ENCODE measurements around the gene NCBP3.

DNA sequence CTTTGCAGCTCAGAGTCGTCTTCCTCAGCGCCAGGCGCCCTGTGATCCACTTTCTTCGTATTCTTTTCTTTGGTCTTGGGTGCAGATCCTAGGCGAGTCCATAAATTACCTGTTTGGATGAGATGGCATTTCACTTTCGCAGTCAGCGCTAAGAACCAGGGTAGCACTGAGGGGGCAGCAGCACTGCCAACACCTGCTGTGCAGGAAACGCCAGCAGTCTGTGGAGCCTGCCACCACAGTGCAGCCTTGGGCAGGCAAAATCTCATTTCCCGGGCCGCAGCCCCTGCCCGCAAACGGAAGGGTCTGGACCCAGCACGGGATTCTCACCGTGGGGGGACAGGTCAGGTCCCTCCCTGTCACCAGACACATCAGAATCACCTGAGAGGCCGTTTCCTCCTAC is 32.9 kb downstream of the NCBP3 start:
- TF ChIP-seq, protein P1, sequence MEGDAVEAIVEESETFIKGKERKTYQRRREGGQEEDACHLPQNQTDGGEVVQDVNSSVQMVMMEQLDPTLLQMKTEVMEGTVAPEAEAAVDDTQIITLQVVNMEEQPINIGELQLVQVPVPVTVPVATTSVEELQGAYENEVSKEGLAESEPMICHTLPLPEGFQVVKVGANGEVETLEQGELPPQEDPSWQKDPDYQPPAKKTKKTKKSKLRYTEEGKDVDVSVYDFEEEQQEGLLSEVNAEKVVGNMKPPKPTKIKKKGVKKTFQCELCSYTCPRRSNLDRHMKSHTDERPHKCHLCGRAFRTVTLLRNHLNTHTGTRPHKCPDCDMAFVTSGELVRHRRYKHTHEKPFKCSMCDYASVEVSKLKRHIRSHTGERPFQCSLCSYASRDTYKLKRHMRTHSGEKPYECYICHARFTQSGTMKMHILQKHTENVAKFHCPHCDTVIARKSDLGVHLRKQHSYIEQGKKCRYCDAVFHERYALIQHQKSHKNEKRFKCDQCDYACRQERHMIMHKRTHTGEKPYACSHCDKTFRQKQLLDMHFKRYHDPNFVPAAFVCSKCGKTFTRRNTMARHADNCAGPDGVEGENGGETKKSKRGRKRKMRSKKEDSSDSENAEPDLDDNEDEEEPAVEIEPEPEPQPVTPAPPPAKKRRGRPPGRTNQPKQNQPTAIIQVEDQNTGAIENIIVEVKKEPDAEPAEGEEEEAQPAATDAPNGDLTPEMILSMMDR (IDR thresholded peaks at IDR 0.05) = no peak
- no peak for TF ChIP-seq POLR2A (IDR thresholded peaks at IDR 0.05)

Data from body of pancreas (tissue), 4 donors.